HCT116 (cell line): Measurements from ENCODE around the gene TMEM235. TPM values are rescaled to one million over a fixed set of nuclear protein-coding genes. Genes with fewer than 3 reads are reported as not detected.

Experiments used
- ATAC-seq: fragments of 200-7000 bp; cut with Tn5 transposase; 2 replicates; pipeline ENCODE4 v1.9.1; 2020; ENCODE audit warnings: mild to moderate bottlenecking, moderate library complexity
- BruUV-seq: library from RNA; stranded (reverse); fragments of 400-500 nt; replicated peaks from 2 replicates; lab custom pipeline; 2021; lab: Mats Ljungman, UMichigan
- CTCF ChIA-PET: fragments of 300-600 bp; sonication (Branson Sonifier 250); formaldehyde crosslinking; loops from one replicate; lab custom pipeline; 2021; ENCODE audit warnings: antibody characterized with exemption; lab: Charles Lee
- POLR2A ChIA-PET: fragments of 300-600, 350-600 bp; sonication (Branson Sonifier 250); formaldehyde crosslinking; loops from one replicate; lab custom pipeline; 2021; ENCODE audit warnings: antibody characterized with exemption; lab: Charles Lee
- RAD21 ChIA-PET, 2 experiments: fragments of 300-600 bp; sonication (Branson Sonifier 250); formaldehyde crosslinking; loops; one replicate each; lab custom pipeline; 2023; ENCODE audit warnings: low total read pairs in 2 of 2; ENCODE audit not compliant: uncharacterized antibody in 2 of 2, unreplicated experiment in 2 of 2, low non-redundant PET in 1 of 2; lab: Charles Lee
- DNase-seq: peaks from one replicate; pipeline ENCODE4 v3.0.0-alpha.2; 2010; ENCODE audit warnings: low read depth, low spot score
- H2AFZ ChIP-seq: fragments of 200-600 bp; shearing (Covaris generic), sonication (generic); 2 replicates; pipeline ENCODE4 v1.6.1; 2017; ENCODE audit warnings: low read depth, mixed run types, mixed read lengths, antibody characterized with exemption, low read length; ENCODE audit not compliant: poor library complexity, severe bottlenecking
- H3K27ac ChIP-seq: 2 replicates; pipeline ENCODE4 v1.5.1; 2012; ENCODE audit warnings: low read depth, low read length
- H3K27me3 ChIP-seq: fragments of 200-600 bp; sonication (generic); 2 replicates; pipeline ENCODE4 v1.6.1; 2016; ENCODE audit warnings: mixed run types, low read length, mixed read lengths; ENCODE audit not compliant: insufficient read depth
- H3K36me3 ChIP-seq, 2 experiments: fragments of 200-500 bp in 1 of 2; fragments of 200-600 bp in 1 of 2; sonication (Bioruptor generic) in 1 of 2; sonication (generic) in 1 of 2; 2 replicates each; pipeline versions ENCODE4 v1.5.1 to v1.6.1; 2014 to 2016; ENCODE audit warnings: low read length in 2 of 2, inconsistent platforms in 1 of 2, mixed read lengths in 1 of 2, mixed run types in 1 of 2; ENCODE audit not compliant: insufficient read depth in 2 of 2, control insufficient read depth in 1 of 2
- H3K4me1 ChIP-seq, 2 experiments: fragments of 200-600 bp in 1 of 2; sonication (generic) in 1 of 2; 2 replicates each; pipeline versions ENCODE4 v1.5.1 to v1.6.1; 2012 to 2017; ENCODE audit warnings: low read length in 2 of 2, inconsistent platforms in 1 of 2, mild to moderate bottlenecking in 1 of 2, mixed read lengths in 1 of 2, mixed run types in 1 of 2, moderate library complexity in 1 of 2; ENCODE audit not compliant: insufficient read depth in 2 of 2, control insufficient read depth in 1 of 2
- H3K4me2 ChIP-seq: fragments of 200-600 bp; sonication (generic); 2 replicates; pipeline ENCODE4 v1.6.1; 2017; ENCODE audit warnings: mixed run types, low read length, mixed read lengths
- H3K4me3 ChIP-seq, 2 experiments: fragments of 200-600 bp in 1 of 2; sonication (generic) in 1 of 2; replicated peaks in 1 of 2; 2 replicates each; pipeline ENCODE4 v1.5.1; 2011 to 2016; ENCODE audit warnings: low read length in 2 of 2, control low read depth in 1 of 2, low read depth in 1 of 2, mild to moderate bottlenecking in 1 of 2, mixed read lengths in 1 of 2, mixed run types in 1 of 2
- H3K79me2 ChIP-seq: fragments of 200-600 bp; sonication (generic); 2 replicates; pipeline ENCODE4 v1.6.1; 2017; ENCODE audit warnings: mild to moderate bottlenecking, mixed run types, low read length, moderate library complexity, mixed read lengths; ENCODE audit not compliant: insufficient read depth
- H3K9ac ChIP-seq: fragments of 200-600 bp; sonication (generic); 2 replicates; pipeline ENCODE4 v1.6.1; 2016; ENCODE audit warnings: low read length, mixed read lengths
- H3K9me2 ChIP-seq: fragments of 200-600 bp; sonication (generic), shearing (Covaris generic); 2 replicates; pipeline ENCODE4 v1.6.1; 2017; ENCODE audit warnings: mixed run types, mild to moderate bottlenecking, moderate library complexity; ENCODE audit not compliant: insufficient read depth
- H3K9me3 ChIP-seq, 2 experiments: fragments of 200-500 bp in 1 of 2; fragments of 200-600 bp in 1 of 2; sonication (Bioruptor generic) in 1 of 2; sonication (generic) in 1 of 2; 2 replicates each; pipeline ENCODE4 v1.6.1; 2014 to 2017; ENCODE audit warnings: low read length in 2 of 2, mixed read lengths in 2 of 2, inconsistent platforms in 1 of 2, low read depth in 1 of 2, mild to moderate bottlenecking in 1 of 2, mixed run types in 1 of 2, moderate library complexity in 1 of 2; ENCODE audit not compliant: control insufficient read depth in 1 of 2, insufficient read depth in 1 of 2
- H4K20me1 ChIP-seq: fragments of 200-600 bp; sonication (generic), shearing (Covaris generic); 2 replicates; pipeline ENCODE4 v1.6.1; 2017; ENCODE audit warnings: mixed run types, mild to moderate bottlenecking, moderate library complexity; ENCODE audit not compliant: insufficient read depth
- CBX3 ChIP-seq: IDR thresholded peaks from 2 replicates; pipeline ENCODE4 v1.6.1; 2012; ENCODE audit warnings: low read depth
- EGR1 ChIP-seq: IDR thresholded peaks from 2 replicates; pipeline ENCODE4 v1.6.1; 2012; ENCODE audit warnings: low read depth
- EZH2 ChIP-seq: fragments of 200-600 bp; sonication (generic); IDR thresholded peaks from 2 replicates; pipeline ENCODE4 v1.6.1; 2017; ENCODE audit warnings: antibody characterized with exemption, mixed run types
- FOSL1 ChIP-seq: IDR thresholded peaks from 2 replicates; pipeline ENCODE4 v1.6.1; 2012; ENCODE audit warnings: low read depth
- JUND ChIP-seq: IDR thresholded peaks from 2 replicates; pipeline ENCODE4 v1.6.1; 2012
- POLR2AphosphoS5 ChIP-seq: IDR thresholded peaks from 2 replicates; pipeline ENCODE4 v1.6.1; 2011; ENCODE audit warnings: mild to moderate bottlenecking, low read depth, low read length, moderate library complexity
- RAD21 ChIP-seq: IDR thresholded peaks from 2 replicates; pipeline ENCODE4 v1.6.1; 2012; ENCODE audit warnings: low read depth, mild to moderate bottlenecking
- SRF ChIP-seq: IDR thresholded peaks from 2 replicates; pipeline ENCODE4 v1.6.1; 2012; ENCODE audit warnings: low read depth
- YY1 ChIP-seq: IDR thresholded peaks from 2 replicates; pipeline ENCODE4 v1.6.1; 2011; ENCODE audit warnings: low read length, low read depth, moderate library complexity, mild to moderate bottlenecking; ENCODE audit not compliant: insufficient replicate concordance; ENCODE audit errors: extremely low read depth
- ZFX ChIP-seq: fragments of 450-650 bp; IDR thresholded peaks from 2 replicates; pipeline ENCODE4 v1.6.1; 2017
- intact Hi-C: fragments of 100-400 bp; cut with micrococcal nuclease; formaldehyde crosslinking; loops from 2 replicates; pipeline ENCODE4 v1.10.0; 2022
- total RNA-seq: library from RNA; stranded (reverse); gene quantifications from one replicate; pipeline ENCODE4 v1.2.1, GENCODE V29; 2021; ENCODE audit not compliant: unreplicated experiment
- TF ChIP-seq, protein P1 (sequence below): IDR thresholded peaks from 2 replicates; pipeline ENCODE4 v1.6.1; 2012
- TF ChIP-seq, protein P2 (sequence below): IDR thresholded peaks from 2 replicates; pipeline ENCODE4 v1.6.1; 2011; ENCODE audit warnings: mild to moderate bottlenecking, low read length, moderate library complexity; ENCODE audit not compliant: insufficient replicate concordance; ENCODE audit errors: extremely low read depth
- TF ChIP-seq, protein P3 (sequence below): IDR thresholded peaks from 2 replicates; pipeline ENCODE4 v1.6.1; 2012
- TF ChIP-seq, protein P4 (sequence below): IDR thresholded peaks from 2 replicates; pipeline ENCODE4 v1.6.1; 2012; ENCODE audit warnings: low read depth

Gene TMEM235
- total RNA-seq, 1 experiment from 2014 or later: not detected

DNA sequence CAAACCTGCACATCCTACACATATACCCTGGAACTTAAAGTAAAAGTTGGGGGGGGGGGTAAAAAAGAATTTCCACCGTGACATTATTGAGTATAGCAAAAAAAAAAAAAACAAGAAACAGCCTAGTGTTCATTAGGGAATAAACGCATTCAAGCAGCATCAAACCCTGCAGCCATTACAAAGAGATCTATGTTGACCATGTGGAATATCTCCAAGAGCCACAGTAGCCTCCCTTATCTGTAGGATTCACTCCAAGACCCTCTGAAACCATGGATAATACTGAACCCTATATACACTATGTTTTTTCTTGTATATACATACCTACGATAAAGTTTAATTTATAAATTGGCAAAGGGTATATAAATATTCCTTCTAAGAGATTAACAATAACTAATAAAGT is 22.9 kb upstream of the TMEM235 start:
- H3K36me3 ChIP-seq: peaks cover 7 to 13% of the 10 kb centered on the region in 2 experiments; a peak in 3 of 4 replicates
- ATAC-seq (no peak), DNase-seq (no peak)
- POLR2A ChIA-PET: interaction anchor here (1.4 kb wide), 1 partner anchor 21 kb away, joined by 6 read pairs; the partner anchor contains the start of genes AFMID and TK1
- peaks cover 3 to 4% of the 10 kb centered on the region in 2 experiments for H3K4me1 ChIP-seq
- no peaks in the 10 kb centered on the region for H4K20me1 ChIP-seq
- no peak overlapping the region for H2AFZ ChIP-seq
- H3K4me2 ChIP-seq: no peak overlapping the region
- TF ChIP-seq, protein P1, sequence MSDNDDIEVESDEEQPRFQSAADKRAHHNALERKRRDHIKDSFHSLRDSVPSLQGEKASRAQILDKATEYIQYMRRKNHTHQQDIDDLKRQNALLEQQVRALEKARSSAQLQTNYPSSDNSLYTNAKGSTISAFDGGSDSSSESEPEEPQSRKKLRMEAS: no peak
- TF ChIP-seq, protein P2, sequence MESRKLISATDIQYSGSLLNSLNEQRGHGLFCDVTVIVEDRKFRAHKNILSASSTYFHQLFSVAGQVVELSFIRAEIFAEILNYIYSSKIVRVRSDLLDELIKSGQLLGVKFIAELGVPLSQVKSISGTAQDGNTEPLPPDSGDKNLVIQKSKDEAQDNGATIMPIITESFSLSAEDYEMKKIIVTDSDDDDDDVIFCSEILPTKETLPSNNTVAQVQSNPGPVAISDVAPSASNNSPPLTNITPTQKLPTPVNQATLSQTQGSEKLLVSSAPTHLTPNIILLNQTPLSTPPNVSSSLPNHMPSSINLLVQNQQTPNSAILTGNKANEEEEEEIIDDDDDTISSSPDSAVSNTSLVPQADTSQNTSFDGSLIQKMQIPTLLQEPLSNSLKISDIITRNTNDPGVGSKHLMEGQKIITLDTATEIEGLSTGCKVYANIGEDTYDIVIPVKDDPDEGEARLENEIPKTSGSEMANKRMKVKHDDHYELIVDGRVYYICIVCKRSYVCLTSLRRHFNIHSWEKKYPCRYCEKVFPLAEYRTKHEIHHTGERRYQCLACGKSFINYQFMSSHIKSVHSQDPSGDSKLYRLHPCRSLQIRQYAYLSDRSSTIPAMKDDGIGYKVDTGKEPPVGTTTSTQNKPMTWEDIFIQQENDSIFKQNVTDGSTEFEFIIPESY: no peak
- TF ChIP-seq FOSL1: no peak
- TF ChIP-seq, protein P3, sequence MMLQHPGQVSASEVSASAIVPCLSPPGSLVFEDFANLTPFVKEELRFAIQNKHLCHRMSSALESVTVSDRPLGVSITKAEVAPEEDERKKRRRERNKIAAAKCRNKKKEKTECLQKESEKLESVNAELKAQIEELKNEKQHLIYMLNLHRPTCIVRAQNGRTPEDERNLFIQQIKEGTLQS: no peak
- TF ChIP-seq POLR2AphosphoS5: no peak
- TF ChIP-seq RAD21: no peak
- no peak for TF ChIP-seq EGR1
- no peak for TF ChIP-seq SRF
- no peak for TF ChIP-seq YY1
- no peak for TF ChIP-seq ZFX
- TF ChIP-seq, protein P4, sequence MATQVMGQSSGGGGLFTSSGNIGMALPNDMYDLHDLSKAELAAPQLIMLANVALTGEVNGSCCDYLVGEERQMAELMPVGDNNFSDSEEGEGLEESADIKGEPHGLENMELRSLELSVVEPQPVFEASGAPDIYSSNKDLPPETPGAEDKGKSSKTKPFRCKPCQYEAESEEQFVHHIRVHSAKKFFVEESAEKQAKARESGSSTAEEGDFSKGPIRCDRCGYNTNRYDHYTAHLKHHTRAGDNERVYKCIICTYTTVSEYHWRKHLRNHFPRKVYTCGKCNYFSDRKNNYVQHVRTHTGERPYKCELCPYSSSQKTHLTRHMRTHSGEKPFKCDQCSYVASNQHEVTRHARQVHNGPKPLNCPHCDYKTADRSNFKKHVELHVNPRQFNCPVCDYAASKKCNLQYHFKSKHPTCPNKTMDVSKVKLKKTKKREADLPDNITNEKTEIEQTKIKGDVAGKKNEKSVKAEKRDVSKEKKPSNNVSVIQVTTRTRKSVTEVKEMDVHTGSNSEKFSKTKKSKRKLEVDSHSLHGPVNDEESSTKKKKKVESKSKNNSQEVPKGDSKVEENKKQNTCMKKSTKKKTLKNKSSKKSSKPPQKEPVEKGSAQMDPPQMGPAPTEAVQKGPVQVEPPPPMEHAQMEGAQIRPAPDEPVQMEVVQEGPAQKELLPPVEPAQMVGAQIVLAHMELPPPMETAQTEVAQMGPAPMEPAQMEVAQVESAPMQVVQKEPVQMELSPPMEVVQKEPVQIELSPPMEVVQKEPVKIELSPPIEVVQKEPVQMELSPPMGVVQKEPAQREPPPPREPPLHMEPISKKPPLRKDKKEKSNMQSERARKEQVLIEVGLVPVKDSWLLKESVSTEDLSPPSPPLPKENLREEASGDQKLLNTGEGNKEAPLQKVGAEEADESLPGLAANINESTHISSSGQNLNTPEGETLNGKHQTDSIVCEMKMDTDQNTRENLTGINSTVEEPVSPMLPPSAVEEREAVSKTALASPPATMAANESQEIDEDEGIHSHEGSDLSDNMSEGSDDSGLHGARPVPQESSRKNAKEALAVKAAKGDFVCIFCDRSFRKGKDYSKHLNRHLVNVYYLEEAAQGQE: no peak
- TF ChIP-seq EZH2: no peak
- TF ChIP-seq CBX3: no peak
- no peak for TF ChIP-seq JUND
- H3K4me3 ChIP-seq: no peak overlapping the region
- no peaks in the 10 kb centered on the region for H3K9me3 ChIP-seq
- BruUV-seq: no TSS peak
- CTCF ChIA-PET: no interaction called here
- no peaks in the 10 kb centered on the region for H3K79me2 ChIP-seq
- no peak overlapping the region for H3K27ac ChIP-seq
- no peak overlapping the region for H3K9ac ChIP-seq
- no peaks in the 10 kb centered on the region for H3K27me3 ChIP-seq
- intact Hi-C loops: no loop called here
- H3K9me2 ChIP-seq: no peaks in the 10 kb centered on the region
- RAD21 ChIA-PET: no interaction called here
